DND-41 (cell line): ENCODE data around the gene FAM120A.

ENCODE experiments used
- EZH2 ChIP-seq: IDR thresholded peaks from 3 replicates; pipeline ENCODE4 v1.6.1; 2012; ENCODE audit warnings: borderline replicate concordance, low read depth, mild to moderate bottlenecking, moderate library complexity, low read length, inconsistent platforms; ENCODE audit not compliant: severe bottlenecking
- TF ChIP-seq, protein P1 (sequence below): IDR thresholded peaks from 2 replicates; pipeline ENCODE4 v1.5.1; 2012; ENCODE audit warnings: borderline replicate concordance, low read length, moderate library complexity, mild to moderate bottlenecking; ENCODE audit not compliant: poor library complexity, severe bottlenecking; ENCODE audit errors: extremely low read depth

DNA sequence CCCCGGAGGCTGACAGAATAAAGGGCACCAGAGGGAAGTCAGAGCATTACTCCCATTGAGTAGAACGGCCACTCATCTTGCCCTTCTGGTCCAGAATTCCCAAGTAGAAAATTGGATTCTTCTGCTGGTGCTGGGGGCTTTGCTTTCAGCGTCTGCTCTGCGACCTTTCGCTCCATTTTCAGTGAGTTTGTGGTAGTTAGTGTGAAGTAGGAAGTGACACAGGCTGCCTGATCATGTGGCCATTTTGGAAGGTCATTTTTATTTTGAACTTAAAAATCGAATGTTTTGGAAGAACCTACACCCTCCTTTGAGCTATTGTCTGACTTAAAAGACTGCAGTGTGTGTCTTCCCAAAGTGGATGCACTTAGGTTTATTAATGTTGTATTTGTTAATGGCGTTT is 58.6 kb downstream of the FAM120A start:
- TF ChIP-seq, protein P1, sequence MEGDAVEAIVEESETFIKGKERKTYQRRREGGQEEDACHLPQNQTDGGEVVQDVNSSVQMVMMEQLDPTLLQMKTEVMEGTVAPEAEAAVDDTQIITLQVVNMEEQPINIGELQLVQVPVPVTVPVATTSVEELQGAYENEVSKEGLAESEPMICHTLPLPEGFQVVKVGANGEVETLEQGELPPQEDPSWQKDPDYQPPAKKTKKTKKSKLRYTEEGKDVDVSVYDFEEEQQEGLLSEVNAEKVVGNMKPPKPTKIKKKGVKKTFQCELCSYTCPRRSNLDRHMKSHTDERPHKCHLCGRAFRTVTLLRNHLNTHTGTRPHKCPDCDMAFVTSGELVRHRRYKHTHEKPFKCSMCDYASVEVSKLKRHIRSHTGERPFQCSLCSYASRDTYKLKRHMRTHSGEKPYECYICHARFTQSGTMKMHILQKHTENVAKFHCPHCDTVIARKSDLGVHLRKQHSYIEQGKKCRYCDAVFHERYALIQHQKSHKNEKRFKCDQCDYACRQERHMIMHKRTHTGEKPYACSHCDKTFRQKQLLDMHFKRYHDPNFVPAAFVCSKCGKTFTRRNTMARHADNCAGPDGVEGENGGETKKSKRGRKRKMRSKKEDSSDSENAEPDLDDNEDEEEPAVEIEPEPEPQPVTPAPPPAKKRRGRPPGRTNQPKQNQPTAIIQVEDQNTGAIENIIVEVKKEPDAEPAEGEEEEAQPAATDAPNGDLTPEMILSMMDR: no peak
- TF ChIP-seq EZH2: no peak
